Activated B cell treated with CpG ODN at 0.5 μM for 24 hours (primary cell): ENCODE measurements around the gene TUBB. TPM values are rescaled to one million over a fixed set of nuclear protein-coding genes. Genes with fewer than 3 reads are reported as not detected.

Source experiments
- ATAC-seq: fragments of 200-7000 bp; cut with Tn5 transposase; one replicate; pipeline ENCODE4 v1.10.0; 2021; ENCODE audit warnings: low read depth, mild to moderate bottlenecking, moderate library complexity
- CTCF ChIA-PET: fragments of 350-600 bp; sonication (Branson Sonifier 250); formaldehyde crosslinking; loops from one replicate; lab custom pipeline; 2021; ENCODE audit warnings: antibody characterized with exemption; lab: Charles Lee
- POLR2A ChIA-PET: fragments of 350-600 bp; sonication (Branson Sonifier 250); formaldehyde crosslinking; loops from one replicate; lab custom pipeline; 2021; ENCODE audit warnings: antibody characterized with exemption; lab: Charles Lee
- DNase-seq: peaks from one replicate; pipeline ENCODE4 v3.0.0; 2022
- H3K27ac Mint-ChIP-seq: one replicate; pipeline ENCODE4 v1.8.0; 2020; ENCODE audit warnings: mixed read lengths
- H3K27me3 Mint-ChIP-seq: one replicate; pipeline ENCODE4 v1.8.0; 2021; ENCODE audit warnings: mixed read lengths
- H3K36me3 Mint-ChIP-seq: one replicate; pipeline ENCODE4 v1.8.0; 2021; ENCODE audit warnings: low read depth, mixed read lengths
- H3K4me1 Mint-ChIP-seq: one replicate; pipeline ENCODE4 v1.8.0; 2021; ENCODE audit warnings: mixed read lengths
- H3K4me3 Mint-ChIP-seq: one replicate; pipeline ENCODE4 v1.8.0; 2020; ENCODE audit warnings: mild to moderate bottlenecking, mixed read lengths
- H3K9me3 Mint-ChIP-seq: one replicate; pipeline ENCODE4 v1.8.0; 2020; ENCODE audit warnings: mixed read lengths
- intact Hi-C: fragments of 100-400 bp; cut with micrococcal nuclease; formaldehyde crosslinking; loops from one replicate; pipeline ENCODE4 v1.15.1; 2024
- total RNA-seq: library from RNA; stranded (reverse); gene quantifications from 2 replicates; pipeline ENCODE4 v1.2.3, GENCODE V29; 2022
- TF ChIP-seq, protein P1 (sequence below): fragments of 200-600 bp; IDR thresholded peaks from one replicate; pipeline ENCODE4 v1.8.0; 2022; ENCODE audit warnings: antibody characterized with exemption, mild to moderate bottlenecking

The TUBB gene
- total RNA-seq, 1 donor from 2014 or later: 700 TPM

DNA sequence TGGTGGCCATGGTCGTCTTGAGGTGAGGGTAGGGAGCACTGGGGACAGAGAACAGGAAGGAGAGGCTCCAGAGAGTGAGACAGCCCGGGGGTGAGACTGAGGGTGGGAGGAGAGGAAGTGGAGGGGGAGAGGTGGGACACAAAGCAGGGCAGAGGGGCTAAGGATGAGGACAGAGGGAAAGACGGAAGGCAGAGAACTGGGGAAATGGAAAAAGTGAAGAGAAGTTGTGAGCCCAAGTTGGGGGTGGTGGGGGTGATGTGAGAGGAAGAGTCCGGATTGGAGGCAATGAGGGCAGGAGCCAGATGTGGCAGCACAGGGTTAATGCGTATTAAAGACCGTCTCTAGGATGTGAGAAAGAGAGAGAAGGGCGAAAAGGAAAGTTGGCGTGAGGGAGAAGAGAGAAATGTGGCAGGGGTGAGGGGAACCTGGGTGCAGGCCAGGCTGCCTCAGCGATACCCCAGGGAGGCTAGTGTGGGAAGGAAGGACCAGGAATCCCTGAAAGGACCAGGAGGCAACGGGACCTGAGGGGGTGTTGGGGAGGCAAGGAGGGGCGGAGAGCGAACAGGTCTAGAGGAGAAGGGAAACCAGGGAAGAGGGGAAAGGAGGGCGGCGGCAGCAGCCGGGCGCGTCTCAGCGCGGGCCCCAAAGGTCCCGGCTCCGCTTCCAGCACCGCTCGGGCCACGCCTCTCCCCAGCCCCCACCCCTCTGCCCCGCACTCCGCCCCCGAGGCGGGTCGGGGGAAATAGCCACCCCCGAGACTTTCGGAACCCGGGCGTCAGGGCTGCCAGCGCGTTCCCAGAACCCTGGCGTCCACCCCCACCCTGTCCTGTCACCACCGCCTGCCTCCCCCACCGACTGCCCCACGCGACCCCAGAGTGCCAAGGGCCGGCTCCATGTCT is 33.9 kb upstream of the TUBB start, which contains the start of gene PPP1R18:
PPP1R18 (minus strand) TSS at position 637 of the 899 bp plus-strand sequence; CDS start at position 10, 627 bp downstream.
- peak; percentile 28 for ATAC-seq
- Mint-ChIP-seq H3K4me1 (peaks cover 81% of the 10 kb centered on the region), H3K27ac (peak within 1 kb of the TSS; percentile 99), H3K4me3 (peak within 1 kb of the TSS; percentile 92), H3K27me3 (no peaks in the 10 kb centered on the region), H3K36me3 (peaks cover 43% of the 10 kb centered on the region), H3K9me3 (no peaks in the 10 kb centered on the region)
- intact Hi-C loops: loop anchor here (2.0 to 10.0 kb wide), 2 partner anchors 13 to 879 kb away; partner anchors contain the start of gene DHX16
- peak; percentile 69 for DNase-seq
- TF ChIP-seq, protein P1, sequence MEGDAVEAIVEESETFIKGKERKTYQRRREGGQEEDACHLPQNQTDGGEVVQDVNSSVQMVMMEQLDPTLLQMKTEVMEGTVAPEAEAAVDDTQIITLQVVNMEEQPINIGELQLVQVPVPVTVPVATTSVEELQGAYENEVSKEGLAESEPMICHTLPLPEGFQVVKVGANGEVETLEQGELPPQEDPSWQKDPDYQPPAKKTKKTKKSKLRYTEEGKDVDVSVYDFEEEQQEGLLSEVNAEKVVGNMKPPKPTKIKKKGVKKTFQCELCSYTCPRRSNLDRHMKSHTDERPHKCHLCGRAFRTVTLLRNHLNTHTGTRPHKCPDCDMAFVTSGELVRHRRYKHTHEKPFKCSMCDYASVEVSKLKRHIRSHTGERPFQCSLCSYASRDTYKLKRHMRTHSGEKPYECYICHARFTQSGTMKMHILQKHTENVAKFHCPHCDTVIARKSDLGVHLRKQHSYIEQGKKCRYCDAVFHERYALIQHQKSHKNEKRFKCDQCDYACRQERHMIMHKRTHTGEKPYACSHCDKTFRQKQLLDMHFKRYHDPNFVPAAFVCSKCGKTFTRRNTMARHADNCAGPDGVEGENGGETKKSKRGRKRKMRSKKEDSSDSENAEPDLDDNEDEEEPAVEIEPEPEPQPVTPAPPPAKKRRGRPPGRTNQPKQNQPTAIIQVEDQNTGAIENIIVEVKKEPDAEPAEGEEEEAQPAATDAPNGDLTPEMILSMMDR: no peak
- ChIA-PET POLR2A (interaction anchor here (0.8 to 15.3 kb wide), 6 partner anchors 15 to 72 kb away, joined by 5 to 697 read pairs (median 34); partner anchors contain the start of genes MDC1 and TUBB), CTCF (interaction anchor here (15.7 kb wide), 1 partner anchor 42 kb away, joined by 576 read pairs; the partner anchor contains the start of gene TUBB)

DNA sequence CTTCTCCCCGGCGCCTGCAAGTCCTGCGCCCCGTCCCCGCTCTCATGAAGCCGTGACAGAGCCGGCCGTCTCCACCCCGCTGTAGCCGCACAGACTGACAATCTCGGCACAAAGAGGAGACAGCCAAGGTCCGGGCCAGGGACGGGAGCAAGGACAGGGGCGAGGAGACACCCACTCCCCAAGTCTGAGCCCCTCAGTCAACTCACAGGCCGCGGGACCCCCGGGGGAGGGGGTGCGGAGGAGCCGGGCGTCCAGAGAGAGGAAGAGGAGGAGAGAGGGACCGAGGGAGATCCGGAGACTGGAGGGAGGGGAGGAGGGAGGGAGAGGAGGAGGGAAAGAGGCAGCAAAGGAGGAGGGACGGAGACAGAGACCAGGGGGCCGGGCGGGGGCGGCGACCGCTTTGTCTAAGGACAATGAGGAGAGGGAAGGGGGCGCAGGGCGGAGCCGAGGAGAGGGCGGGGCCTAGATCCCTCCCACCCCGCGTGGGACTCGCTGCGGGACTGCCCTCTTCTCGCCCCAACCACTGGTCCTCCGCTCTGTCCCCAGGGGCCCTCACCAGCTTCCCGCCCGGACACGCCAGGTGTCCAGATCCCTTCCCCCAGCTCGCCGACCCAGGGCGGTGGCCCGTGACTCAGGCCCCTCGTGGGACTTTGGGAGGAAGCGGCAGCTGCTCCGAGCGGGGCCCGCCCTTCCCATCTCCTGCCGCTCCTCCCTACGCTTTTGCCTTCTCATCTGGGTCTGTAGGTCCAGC is 33.1 kb upstream of the TUBB start:
- TF ChIP-seq, protein P1: no peak
- no peaks in the 10 kb centered on the region for H3K27me3 Mint-ChIP-seq
- H3K4me1 Mint-ChIP-seq: peaks cover 78% of the 10 kb centered on the region
- intact Hi-C loops: loop anchor here (1.0 to 10.0 kb wide), 3 partner anchors 14 to 878 kb away; partner anchors contain the start of genes DHX16 and MDC1
- ChIA-PET CTCF (interaction anchor here (1.8 to 6.1 kb wide), 4 partner anchors 7 to 35 kb away, joined by 5 to 58 read pairs (median 26); partner anchors contain the start of genes DHX16 and MDC1), POLR2A (interaction anchor here (0.6 to 8.2 kb wide), 9 partner anchors 8 to 197 kb away, joined by 3 to 262 read pairs (median 6); partner anchors contain the start of genes DHX16, MDC1, MRPS18B and PPP1R10)
- peak; percentile 56 for ATAC-seq
- H3K27ac Mint-ChIP-seq: peak overlapping the region; percentile 99
- no peaks in the 10 kb centered on the region for H3K9me3 Mint-ChIP-seq
- H3K36me3 Mint-ChIP-seq: peaks cover 38% of the 10 kb centered on the region
- H3K4me3 Mint-ChIP-seq: peak overlapping the region; percentile 92
- DNase-seq: peak; percentile 82

GRCh38 chr6:30687659-30688431 is 32.3 kb upstream of the TUBB start:
- TF ChIP-seq, protein P1: no peak
- peaks cover 74% of the 10 kb centered on the region for H3K4me1 Mint-ChIP-seq
- ATAC-seq: no peak
- ChIA-PET CTCF (interaction anchor here (0.7 to 6.1 kb wide), 8 partner anchors 8 to 42 kb away, joined by 3 to 58 read pairs (median 6); partner anchors contain the start of genes DHX16 and MDC1), POLR2A (interaction anchor here (0.6 to 8.2 kb wide), 9 partner anchors 9 to 197 kb away, joined by 3 to 262 read pairs (median 6); partner anchors contain the start of genes DHX16, MDC1, MRPS18B and PPP1R10)
- no peaks in the 10 kb centered on the region for H3K9me3 Mint-ChIP-seq
- H3K36me3 Mint-ChIP-seq: peaks cover 32% of the 10 kb centered on the region
- intact Hi-C loops: loop anchor here (1.0 to 10.0 kb wide), 3 partner anchors 15 to 877 kb away; partner anchors contain the start of genes DHX16 and MDC1
- no peak for DNase-seq
- peak overlapping the region; percentile 92 for H3K4me3 Mint-ChIP-seq
- no peaks in the 10 kb centered on the region for H3K27me3 Mint-ChIP-seq
- H3K27ac Mint-ChIP-seq: peak overlapping the region; percentile 99

DNA sequence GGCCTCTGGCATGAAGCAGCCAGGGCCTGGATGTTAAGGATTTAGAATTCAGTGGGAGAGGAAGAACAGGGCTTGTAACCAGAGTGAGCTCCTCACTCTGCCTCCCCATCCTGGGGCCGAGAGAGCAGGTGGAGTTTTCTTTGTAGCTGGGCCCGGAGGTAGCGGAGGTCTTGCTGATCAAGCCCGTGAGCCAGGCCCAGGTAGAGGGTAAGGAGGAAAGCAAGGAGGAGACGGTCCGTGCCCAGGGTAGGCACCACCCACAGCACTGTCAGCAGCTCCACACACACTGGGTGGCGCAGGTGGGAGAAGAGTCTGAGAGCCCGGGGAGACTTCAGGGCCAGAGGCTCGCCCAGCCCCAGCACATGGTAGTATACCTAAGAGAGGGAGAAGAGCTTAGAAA is 31.6 kb upstream of the TUBB start:
- H3K36me3 Mint-ChIP-seq: peaks cover 30% of the 10 kb centered on the region
- no peaks in the 10 kb centered on the region for H3K27me3 Mint-ChIP-seq
- POLR2A ChIA-PET: interaction anchor here (2.4 to 8.2 kb wide), 4 partner anchors 10 to 71 kb away, joined by 12 to 262 read pairs (median 20); partner anchors contain the start of genes MDC1, MRPS18B, PPP1R10 and TUBB
- H3K9me3 Mint-ChIP-seq: no peaks in the 10 kb centered on the region
- H3K4me3 Mint-ChIP-seq: peak overlapping the region; percentile 92
- TF ChIP-seq, protein P1: no peak
- intact Hi-C loops: loop anchor here (10.0 kb wide), 1 partner anchor 876 kb away; no protein-coding TSS in a partner anchor
- DNase-seq: no peak
- H3K4me1 Mint-ChIP-seq: peaks cover 68% of the 10 kb centered on the region
- ATAC-seq: peak; percentile 9
- peak overlapping the region; percentile 99 for H3K27ac Mint-ChIP-seq
- CTCF ChIA-PET: interaction anchor here (0.7 to 6.1 kb wide), 8 partner anchors 9 to 42 kb away, joined by 3 to 58 read pairs (median 6); partner anchors contain the start of genes DHX16 and MDC1
